LNCAP (cell line): ENCODE data around the gene IPO11.

Experiments
- TF ChIP-seq, protein P1 (sequence below): fragments of 450-650 bp; IDR thresholded peaks from 2 replicates; pipeline ENCODE4 v1.5.1; 2017; ENCODE audit warnings: mild to moderate bottlenecking

The IPO11 gene

DNA sequence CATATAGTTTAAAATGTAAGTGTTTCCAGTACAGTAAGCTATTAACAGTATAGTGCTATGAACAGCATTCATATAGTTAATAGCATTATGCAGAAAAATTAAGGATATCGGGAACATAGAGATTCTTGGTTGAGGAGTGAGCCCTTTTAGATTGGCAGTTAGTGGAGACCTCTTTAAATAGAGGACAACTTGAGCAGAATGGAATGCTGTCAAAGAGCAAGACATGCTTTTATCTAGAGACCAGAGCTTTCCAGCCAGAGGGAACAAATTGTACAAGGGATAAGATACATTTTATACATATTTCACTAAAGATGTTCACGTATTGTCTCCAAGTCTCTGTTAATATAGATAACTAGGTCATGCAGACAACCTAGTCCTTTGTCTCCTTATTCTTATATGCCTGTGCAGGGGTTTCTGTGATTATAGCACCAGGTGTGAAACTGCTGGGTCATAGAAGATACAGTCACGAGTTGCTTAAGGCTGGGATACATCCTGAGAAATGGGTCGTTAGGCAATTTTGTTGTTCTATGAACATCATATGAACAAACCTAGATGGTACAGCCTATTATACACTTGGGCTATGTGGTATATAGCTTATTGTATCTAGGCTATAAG, 6.0 kb downstream of the IPO11 start:
- TF ChIP-seq, protein P1, sequence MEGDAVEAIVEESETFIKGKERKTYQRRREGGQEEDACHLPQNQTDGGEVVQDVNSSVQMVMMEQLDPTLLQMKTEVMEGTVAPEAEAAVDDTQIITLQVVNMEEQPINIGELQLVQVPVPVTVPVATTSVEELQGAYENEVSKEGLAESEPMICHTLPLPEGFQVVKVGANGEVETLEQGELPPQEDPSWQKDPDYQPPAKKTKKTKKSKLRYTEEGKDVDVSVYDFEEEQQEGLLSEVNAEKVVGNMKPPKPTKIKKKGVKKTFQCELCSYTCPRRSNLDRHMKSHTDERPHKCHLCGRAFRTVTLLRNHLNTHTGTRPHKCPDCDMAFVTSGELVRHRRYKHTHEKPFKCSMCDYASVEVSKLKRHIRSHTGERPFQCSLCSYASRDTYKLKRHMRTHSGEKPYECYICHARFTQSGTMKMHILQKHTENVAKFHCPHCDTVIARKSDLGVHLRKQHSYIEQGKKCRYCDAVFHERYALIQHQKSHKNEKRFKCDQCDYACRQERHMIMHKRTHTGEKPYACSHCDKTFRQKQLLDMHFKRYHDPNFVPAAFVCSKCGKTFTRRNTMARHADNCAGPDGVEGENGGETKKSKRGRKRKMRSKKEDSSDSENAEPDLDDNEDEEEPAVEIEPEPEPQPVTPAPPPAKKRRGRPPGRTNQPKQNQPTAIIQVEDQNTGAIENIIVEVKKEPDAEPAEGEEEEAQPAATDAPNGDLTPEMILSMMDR = no peak

DNA sequence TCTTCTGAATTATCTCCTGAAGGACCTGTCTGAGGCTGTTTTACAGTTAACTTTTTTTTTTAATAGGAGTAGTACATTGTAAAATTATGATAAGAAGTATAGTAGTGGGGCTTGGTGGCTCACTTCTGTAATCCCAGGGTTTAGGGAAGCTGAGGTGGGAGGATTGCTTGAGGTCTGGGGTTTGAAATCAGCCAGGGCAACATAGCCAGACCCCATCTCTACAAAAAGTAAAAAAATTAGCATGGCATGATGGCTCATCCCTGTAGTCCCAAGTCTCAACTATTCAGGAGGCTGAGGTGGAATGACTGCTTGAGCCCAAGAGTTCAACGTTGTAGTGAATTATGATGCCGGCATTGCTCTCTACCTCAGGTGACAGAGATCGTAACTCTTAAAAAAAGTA, 7.0 kb downstream of the IPO11 start:
- TF ChIP-seq, protein P1 = no peak

DNA sequence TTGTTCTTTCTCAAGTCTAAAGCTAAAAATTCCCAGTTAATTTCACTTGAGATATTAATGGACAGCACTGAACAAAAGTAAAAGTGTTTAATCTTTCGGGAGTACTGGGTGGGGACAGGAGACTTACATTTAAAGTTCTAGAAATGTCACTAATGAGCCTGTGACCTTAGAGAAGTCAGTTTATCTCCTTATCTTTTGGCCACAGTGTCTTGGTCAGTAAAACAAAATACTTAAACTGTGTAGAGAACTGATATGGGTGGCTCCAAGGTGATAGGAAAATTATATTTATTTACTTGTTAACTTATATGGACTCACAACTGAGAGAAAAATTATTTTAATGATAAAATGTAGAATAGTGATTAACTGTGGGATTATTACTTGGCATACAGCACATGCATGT, 8.9 kb downstream of the IPO11 start:
- TF ChIP-seq, protein P1 = no peak

DNA sequence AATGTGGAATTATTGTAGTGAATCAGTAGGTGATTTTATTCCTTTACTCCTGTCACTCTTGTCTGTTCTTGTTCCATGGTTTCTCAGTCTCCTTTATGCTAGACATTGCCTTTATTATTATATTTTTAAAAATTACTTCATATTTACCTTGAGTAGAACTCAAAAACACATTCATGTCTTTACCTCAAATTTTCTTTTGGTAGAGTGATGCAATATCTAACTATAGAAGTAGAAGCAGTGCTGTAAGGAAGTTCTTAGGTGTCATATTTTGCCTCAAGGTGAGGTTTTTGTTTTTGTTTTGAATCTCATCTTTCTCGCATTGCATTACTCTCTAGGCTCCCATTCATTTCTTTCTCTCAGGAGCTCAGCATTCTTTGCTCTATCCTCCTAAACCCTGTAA, 12.2 kb downstream of the IPO11 start:
- TF ChIP-seq, protein P1 = no peak

DNA sequence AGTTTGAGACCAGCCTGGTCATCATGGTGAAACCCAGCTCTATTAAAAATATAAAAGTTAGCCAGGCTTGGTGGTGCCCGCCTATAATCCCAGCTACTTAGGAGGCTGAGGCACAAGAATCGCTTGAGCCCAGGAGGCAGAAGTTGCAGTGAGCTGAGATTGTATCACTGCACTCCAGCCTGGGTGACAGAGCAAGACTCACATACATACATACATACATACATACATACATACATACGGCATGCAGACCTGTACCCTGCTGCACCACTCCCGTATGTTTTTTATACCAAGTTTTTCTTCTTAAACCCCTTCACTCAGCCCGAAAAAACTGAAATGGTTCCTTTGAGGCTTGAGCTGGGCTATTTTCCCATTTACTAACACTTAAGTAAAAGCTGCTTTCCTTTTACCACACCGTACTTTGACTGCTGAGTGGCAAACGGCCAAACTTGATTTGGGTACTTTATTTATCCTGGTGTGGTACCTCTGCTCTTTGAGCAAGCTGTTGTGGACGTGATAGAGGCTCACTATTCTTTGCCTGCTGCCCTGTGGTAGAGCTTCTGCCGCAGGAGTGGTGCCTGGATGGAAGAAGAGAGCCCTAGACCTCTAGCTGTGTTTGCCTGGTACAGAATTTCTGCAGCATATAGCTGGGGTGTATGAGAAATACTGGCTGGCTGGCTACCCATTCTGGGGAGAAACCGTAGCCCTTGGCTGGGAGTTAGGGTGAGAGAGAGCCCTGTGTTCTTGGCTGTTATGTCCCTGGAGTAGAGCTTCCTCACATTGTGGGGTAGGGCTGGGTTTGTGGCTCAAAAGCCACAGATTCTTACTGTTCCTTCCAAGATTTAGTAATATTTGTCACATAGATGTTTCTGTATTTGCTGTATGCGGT, 19.4 kb downstream of the IPO11 start:
- TF ChIP-seq, protein P1 = no peak

DNA sequence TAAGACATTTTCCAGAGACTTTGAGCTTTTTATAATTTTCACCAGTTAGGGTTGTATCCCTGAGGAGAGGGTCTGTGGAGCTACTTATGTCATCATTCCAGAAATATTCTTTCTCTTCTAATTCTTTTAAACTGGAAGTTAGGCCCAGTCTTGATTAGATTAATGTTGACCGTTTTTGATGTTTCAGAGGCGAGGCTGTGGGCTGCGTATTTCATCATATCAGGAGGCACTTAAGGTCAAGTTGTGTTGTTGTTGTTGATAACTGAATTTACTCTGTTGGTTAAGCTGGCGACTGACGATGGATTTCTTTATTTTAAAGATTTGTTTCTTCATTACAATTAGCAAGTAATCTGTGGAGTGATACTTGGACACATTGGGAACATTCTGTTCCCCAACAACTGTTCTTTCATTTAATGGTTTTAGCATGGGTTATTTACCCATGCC, 20.1 kb downstream of the IPO11 start:
- TF ChIP-seq, protein P1 = no peak

DNA sequence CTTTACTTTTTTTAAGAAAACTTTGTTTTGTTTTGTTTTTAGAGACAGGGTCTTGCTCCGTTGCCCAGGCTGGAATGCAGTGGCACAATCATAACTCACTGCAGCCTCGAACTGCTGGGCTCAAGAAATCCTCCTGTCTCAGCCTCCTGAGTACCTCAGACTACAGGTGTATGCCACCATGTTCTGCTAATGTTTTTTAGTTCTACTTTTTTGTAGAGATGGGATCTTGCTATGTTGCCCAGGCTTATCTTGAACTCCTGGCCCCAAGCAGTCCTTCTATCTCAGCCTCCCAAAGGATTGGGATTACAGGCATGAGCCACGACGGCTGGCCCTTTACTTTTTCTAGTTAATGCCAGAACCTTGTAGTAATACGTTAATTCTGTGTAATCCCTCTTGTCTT, 36.0 kb downstream of the IPO11 start:
- TF ChIP-seq, protein P1 = no peak
